GM23338 (cell line): ENCODE measurements around the gene LIN7A.

Source experiments
- CTCF ChIP-seq, 2 experiments: fragments of 200-600 bp in 1 of 2; sonication (generic) in 1 of 2; conservative IDR thresholded peaks; 2 replicates each; pipeline versions ENCODE4 v1.5.1 to v1.6.1; 2016 to 2017; ENCODE audit warnings: antibody characterized with exemption in 2 of 2, low read depth in 2 of 2, mild to moderate bottlenecking in 2 of 2, moderate library complexity in 1 of 2
- EZH2 ChIP-seq: fragments of 200-600 bp; sonication (generic); IDR thresholded peaks from one replicate; pipeline ENCODE4 v1.8.0; 2017; ENCODE audit warnings: antibody characterized with exemption, mild to moderate bottlenecking, low read depth; ENCODE audit not compliant: unreplicated experiment
- NANOG ChIP-seq: IDR thresholded peaks from 2 replicates; pipeline ENCODE4 v1.6.1; 2016; ENCODE audit warnings: antibody characterized with exemption, borderline replicate concordance
- POLR2AphosphoS5 ChIP-seq: IDR thresholded peaks from 2 replicates; pipeline ENCODE4 v1.6.1; 2016; ENCODE audit warnings: antibody characterized with exemption, low read depth
- REST ChIP-seq: IDR thresholded peaks from one replicate; pipeline ENCODE4 v1.6.1; 2018; ENCODE audit warnings: antibody characterized with exemption; ENCODE audit not compliant: unreplicated experiment
- STAT1 ChIP-seq: IDR thresholded peaks from one replicate; pipeline ENCODE4 v1.6.1; 2016; ENCODE audit warnings: antibody characterized with exemption; ENCODE audit not compliant: unreplicated experiment
- ZNF114 ChIP-seq: fragments of 250-450 bp; sonication (Bioruptor Pico); IDR thresholded peaks from 2 replicates; pipeline ENCODE4 v1.5.0; 2020; ENCODE audit warnings: mild to moderate bottlenecking, moderate library complexity

- TF ChIP-seq CTCF (conservative IDR thresholded peaks at IDR 0.05; ENCODE audit: low read depth in 2 of 2) (no peak), EZH2 (no peak), POLR2AphosphoS5 (no peak), ZNF114 (CRISPR knock-in tag) (no peak), REST (no peak), STAT1 (no peak), NANOG (no peak)
Observed at GRCh38 chr12:80862531-80862930, 75.2 kb downstream of the LIN7A start.
